HG03439 (cell line): ENCODE results near the gene SAPCD1.
"Not testable (repeated sequence)": the region's sequence is repeated elsewhere in the genome, so short reads cannot be mapped to it uniquely, and the experiment has no call there.

ENCODE experiments used
- ATAC-seq: cut with Tn5 transposase; IDR thresholded peaks from one replicate; pipeline ENCODE4 v1.9.1; 2021; ENCODE audit warnings: mild to moderate bottlenecking, moderate library complexity; ENCODE audit not compliant: unreplicated experiment

SAPCD1 gene

DNA sequence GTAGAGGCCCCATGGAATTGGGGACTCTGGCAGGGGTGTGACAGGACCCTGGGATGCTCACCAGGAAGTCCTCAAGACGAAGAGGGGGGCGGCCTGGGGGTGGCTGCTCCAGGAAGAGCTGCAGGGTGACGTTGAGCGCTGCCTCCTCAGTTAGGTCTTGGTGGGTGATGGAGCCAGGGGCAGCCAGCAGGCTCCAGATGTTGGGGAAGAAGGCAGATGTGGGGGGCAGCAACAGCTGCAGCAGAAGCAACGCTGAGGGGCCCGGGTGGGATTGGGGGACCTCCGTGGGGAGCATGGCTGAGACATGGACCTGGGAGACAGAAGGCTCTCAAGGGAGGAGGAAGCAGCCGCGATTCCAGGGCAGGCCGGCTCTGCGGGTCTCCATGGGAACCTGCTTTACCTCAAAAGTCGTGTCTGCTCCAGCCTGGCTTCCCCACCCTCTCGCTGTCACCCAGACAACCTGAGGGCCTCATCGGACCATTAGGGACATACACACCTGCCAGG is 14.1 kb downstream of the SAPCD1 start:
- no peak for ATAC-seq

- ATAC-seq = peak; percentile 73
Observed at GRCh38 chr6:31776989-31777666, 14.7 kb downstream of the SAPCD1 start, which contains the start of gene VWA7. Gene VWA7, minus strand, starts transcription at chr6:31777328. Its CDS starts 549 bp downstream, at chr6:31776779.

DNA sequence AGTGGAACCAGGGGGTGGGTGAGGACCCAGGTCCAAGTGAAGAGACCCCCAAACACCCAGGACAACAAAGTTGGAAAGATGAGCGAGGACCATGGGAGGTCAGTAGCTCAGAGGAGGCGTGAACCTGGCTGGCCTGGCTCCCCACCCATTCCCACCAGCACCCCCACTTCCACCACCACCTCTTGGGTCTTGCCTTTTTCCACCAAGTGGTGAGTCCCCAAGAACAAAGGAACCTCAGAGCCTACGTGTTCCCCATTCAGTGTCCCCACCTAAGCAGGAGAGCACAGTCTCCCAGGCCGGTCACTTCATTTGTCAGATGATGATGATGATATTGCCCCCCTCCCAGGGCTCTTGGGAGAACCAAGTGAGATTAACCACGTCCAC is 15.2 kb downstream of the SAPCD1 start:
- ATAC-seq = no peak

- no peak for ATAC-seq
Observed at GRCh38 chr6:31778193-31778592, 15.7 kb downstream of the SAPCD1 start.

- no peak for ATAC-seq
Observed at GRCh38 chr6:31778999-31779885, 16.8 kb downstream of the SAPCD1 start.

- no peak for ATAC-seq
Observed at GRCh38 chr6:31779908-31780307, 17.5 kb downstream of the SAPCD1 start.

GRCh38 chr6:31780507-31781243 is 18.2 kb downstream of the SAPCD1 start:
- ATAC-seq = no peak

- ATAC-seq = no peak
Observed at GRCh38 chr6:31781244-31782125, 19.0 kb downstream of the SAPCD1 start.

- no peak for ATAC-seq
Observed at GRCh38 chr6:31782126-31782855, 19.8 kb downstream of the SAPCD1 start.

- ATAC-seq = no peak
Observed at GRCh38 chr6:31784098-31784925, 21.9 kb downstream of the SAPCD1 start.

DNA sequence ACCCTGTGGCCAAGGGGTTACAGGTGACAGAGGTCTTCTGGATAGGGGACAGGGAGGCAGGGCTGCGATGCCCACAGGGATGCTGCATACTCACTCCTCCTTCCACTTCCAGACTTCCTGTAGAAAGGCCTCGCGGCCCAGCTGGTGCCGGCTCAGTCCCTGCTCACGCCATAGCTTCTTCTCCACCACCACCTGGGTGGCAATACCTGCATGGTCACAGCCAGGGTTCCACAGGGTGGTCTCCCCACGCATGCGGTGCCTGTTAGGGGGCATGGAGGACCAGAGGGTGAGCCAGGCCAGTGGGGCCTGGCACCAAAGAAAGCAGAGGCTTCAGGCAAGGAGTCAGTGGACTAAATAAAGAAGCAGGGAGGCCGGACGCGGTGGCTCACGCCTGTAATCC is 23.0 kb downstream of the SAPCD1 start:
- ATAC-seq = no peak

DNA sequence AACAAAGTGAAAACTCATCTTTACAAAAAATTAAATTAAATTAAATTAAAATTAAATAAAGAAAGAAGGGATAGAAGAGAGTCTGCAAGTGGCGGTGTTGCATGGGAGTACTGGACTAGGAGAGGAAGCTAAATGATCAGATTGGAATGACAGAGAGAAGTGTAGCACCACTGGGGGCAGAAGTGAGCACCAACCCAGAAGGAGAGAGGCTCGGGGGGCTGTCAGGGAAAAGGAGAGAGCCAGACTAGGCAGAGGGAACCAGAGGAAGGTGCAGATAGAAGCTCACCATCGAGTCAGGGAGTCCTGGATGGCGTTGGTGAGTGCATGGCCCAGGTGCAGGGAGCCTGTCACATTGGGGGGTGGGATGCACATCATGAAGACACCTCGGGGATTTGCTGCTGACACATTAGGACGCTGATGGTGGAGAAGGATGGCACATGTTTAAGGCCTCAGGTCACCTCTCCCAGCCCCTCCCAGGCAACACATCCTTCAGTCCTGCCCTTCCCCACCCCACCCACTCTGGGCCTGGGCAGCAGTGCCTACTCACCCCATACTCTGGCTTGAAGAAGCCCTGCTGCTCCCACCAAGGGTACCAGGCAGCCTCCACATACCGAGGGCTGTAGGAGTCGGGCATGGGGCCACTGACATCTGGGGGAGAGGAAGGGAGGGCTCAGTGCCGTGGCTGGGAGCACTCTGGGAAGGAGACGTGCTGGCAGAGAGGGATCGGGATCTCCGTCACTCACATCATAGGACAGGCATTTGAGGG is 29.1 kb downstream of the SAPCD1 start:
- ATAC-seq = no peak

GRCh38 chr6:31792090-31792374 is 29.6 kb downstream of the SAPCD1 start:
- no peak for ATAC-seq

- ATAC-seq = no peak
Observed at GRCh38 chr6:31792761-31793171, 30.3 kb downstream of the SAPCD1 start.

- ATAC-seq = not testable (repeated sequence)
Observed at GRCh38 chr6:31793927-31794245, 31.4 kb downstream of the SAPCD1 start.

DNA sequence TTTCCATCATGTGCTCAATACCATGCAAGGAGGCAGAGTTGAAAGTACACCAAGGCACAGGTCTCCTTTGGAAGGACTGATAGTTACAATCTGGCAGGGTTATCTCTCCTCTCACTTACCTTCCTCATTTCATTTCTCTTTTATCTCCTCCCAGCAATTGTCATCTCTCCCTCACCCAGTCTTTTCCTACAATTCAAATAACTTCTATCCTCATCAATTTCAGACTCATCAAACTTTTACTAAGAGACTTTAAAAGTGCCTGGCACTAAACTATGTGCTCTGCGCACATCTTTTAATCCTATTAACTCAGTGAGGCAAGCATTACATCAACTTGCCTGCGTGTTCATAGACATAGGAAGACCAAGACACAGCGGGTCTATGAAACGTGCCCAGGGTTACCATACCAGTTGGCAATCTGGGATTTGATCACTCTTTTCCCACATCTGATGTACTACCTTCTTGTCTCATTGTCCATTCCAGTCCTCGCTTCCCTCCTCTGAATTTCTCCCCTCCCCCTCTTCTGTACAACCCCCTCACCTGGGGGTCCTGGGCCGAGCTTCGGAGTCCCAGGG is 31.9 kb downstream of the SAPCD1 start:
- no peak for ATAC-seq

DNA sequence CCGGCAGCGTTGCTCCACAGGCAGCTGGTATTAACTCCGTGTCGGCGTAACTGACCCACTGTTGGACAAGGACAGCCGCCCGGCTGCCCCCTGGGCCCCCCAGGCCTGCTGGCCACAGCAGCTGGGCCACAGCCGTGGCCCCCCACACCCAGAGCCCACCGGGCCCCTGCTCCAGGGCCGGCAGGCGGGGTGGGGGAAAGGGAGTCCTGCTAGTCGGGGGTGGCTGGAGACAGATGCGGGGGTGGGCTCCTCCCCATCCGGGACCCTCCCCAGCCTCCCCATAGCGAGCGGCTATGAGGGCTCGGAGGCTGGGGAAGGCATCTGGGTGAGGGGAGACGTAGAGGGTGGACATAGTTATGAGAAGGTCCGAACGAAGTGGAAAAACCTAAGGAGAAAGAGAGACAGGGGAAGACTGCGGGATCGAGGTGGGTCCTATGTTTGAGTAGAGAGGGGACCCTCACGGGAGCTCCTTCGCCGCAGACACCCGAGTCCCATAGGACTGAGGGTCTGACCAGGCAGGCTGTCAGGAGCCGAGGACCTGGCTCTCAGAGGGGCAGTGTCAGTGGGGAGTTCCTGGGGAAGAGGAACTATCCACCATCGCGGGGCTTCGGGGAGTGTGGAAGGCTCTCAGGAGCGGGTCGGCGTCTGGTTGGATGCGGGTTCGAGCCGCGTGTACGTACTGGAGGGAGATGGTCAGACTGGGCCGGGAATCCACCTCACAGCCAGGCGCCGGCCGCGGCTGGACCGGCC is 32.6 kb downstream of the SAPCD1 start:
- ATAC-seq = peak; percentile 8
